GM23338 (cell line): ENCODE results near the gene CHP1. TPM values are rescaled to one million over a fixed set of nuclear protein-coding genes. Genes with fewer than 3 reads are reported as not detected.

ENCODE experiments used
- ATAC-seq: fragments of 200-7000 bp; cut with Tn5 transposase; 3 replicates; pipeline ENCODE4 v1.9.1; 2020
- DNase-seq: peaks from one replicate; pipeline ENCODE4 v3.0.0-alpha.2; 2015; ENCODE audit warnings: low spot score
- H2AFZ ChIP-seq: fragments of 200-600 bp; sonication (generic); 2 replicates; pipeline ENCODE4 v1.8.0; 2016; ENCODE audit warnings: antibody characterized with exemption, mild to moderate bottlenecking, moderate library complexity
- H3F3A ChIP-seq: fragments of 200-600 bp; sonication (generic); replicated peaks from 2 replicates; pipeline ENCODE4 v1.8.0; 2017; ENCODE audit warnings: antibody characterized with exemption, mixed run types, low read depth
- H3K27ac ChIP-seq: fragments of 200-600 bp; sonication (generic); 2 replicates; pipeline ENCODE4 v1.6.1; 2016; ENCODE audit warnings: low read depth
- H3K27me3 ChIP-seq: fragments of 200-600 bp; sonication (generic); 2 replicates; pipeline ENCODE4 v1.8.0; 2016; ENCODE audit warnings: mild to moderate bottlenecking, mixed run types, moderate library complexity; ENCODE audit not compliant: insufficient read depth
- H3K36me3 ChIP-seq: fragments of 200-600 bp; sonication (generic); 2 replicates; pipeline ENCODE4 v1.8.0; 2016; ENCODE audit warnings: mild to moderate bottlenecking; ENCODE audit not compliant: insufficient read depth
- H3K4me1 ChIP-seq: fragments of 200-600 bp; sonication (generic); 2 replicates; pipeline ENCODE4 v1.8.0; 2016; ENCODE audit warnings: mild to moderate bottlenecking, moderate library complexity; ENCODE audit not compliant: insufficient read depth
- H3K4me2 ChIP-seq: fragments of 200-600 bp; sonication (generic); 2 replicates; pipeline ENCODE4 v1.7.1; 2017; ENCODE audit warnings: mixed run types
- H3K4me3 ChIP-seq: fragments of 200-600 bp; sonication (generic); 2 replicates; pipeline ENCODE4 v1.6.1; 2016; ENCODE audit warnings: mixed run types
- H3K79me2 ChIP-seq: fragments of 200-600 bp; sonication (generic); replicated peaks from 2 replicates; pipeline ENCODE4 v1.8.0; 2017; ENCODE audit warnings: mild to moderate bottlenecking; ENCODE audit not compliant: insufficient read depth
- H3K9me2 ChIP-seq: fragments of 200-600 bp; sonication (generic); 2 replicates; pipeline ENCODE4 v1.8.0; 2017; ENCODE audit not compliant: insufficient read depth
- H4K20me1 ChIP-seq: fragments of 200-600 bp; sonication (generic); replicated peaks from 2 replicates; pipeline ENCODE4 v1.8.0; 2017; ENCODE audit warnings: mild to moderate bottlenecking; ENCODE audit not compliant: insufficient read depth
- H3K27ac Mint-ChIP-seq: 2 replicates; pipeline ENCODE4 v1.8.0; 2020; ENCODE audit warnings: inconsistent platforms, mild to moderate bottlenecking, moderate library complexity, mixed read lengths
- H3K27me3 Mint-ChIP-seq: 3 replicates; pipeline ENCODE4 v1.8.0; 2022; ENCODE audit warnings: low read depth, mild to moderate bottlenecking, moderate library complexity, mixed read lengths, inconsistent platforms; ENCODE audit not compliant: insufficient read depth, poor library complexity
- H3K36me3 Mint-ChIP-seq: 3 replicates; pipeline ENCODE4 v1.8.0; 2021; ENCODE audit warnings: low read depth, mild to moderate bottlenecking, inconsistent platforms, moderate library complexity, mixed read lengths
- H3K4me1 Mint-ChIP-seq: 3 replicates; pipeline ENCODE4 v1.8.0; 2020; ENCODE audit warnings: mild to moderate bottlenecking, inconsistent platforms, mixed read lengths
- H3K4me3 Mint-ChIP-seq: 3 replicates; pipeline ENCODE4 v1.8.0; 2021; ENCODE audit warnings: moderate library complexity, mild to moderate bottlenecking, inconsistent platforms, mixed read lengths
- H3K9me3 Mint-ChIP-seq: 3 replicates; pipeline ENCODE4 v1.8.0; 2020; ENCODE audit warnings: moderate library complexity, mild to moderate bottlenecking, inconsistent platforms, mixed read lengths
- CREB1 ChIP-seq: fragments of 250-450 bp; sonication (Bioruptor Pico); IDR thresholded peaks from 2 replicates; pipeline ENCODE4 v1.5.0; 2020; ENCODE audit warnings: low read depth, mild to moderate bottlenecking, moderate library complexity
- CTCF ChIP-seq, 2 experiments: fragments of 200-600 bp in 1 of 2; sonication (generic) in 1 of 2; conservative IDR thresholded peaks; 2 replicates each; pipeline versions ENCODE4 v1.5.1 to v1.6.1; 2016 to 2017; ENCODE audit warnings: antibody characterized with exemption in 2 of 2, low read depth in 2 of 2, mild to moderate bottlenecking in 2 of 2, moderate library complexity in 1 of 2
- EZH2 ChIP-seq: fragments of 200-600 bp; sonication (generic); IDR thresholded peaks from one replicate; pipeline ENCODE4 v1.8.0; 2017; ENCODE audit warnings: antibody characterized with exemption, mild to moderate bottlenecking, low read depth; ENCODE audit not compliant: unreplicated experiment
- JUNB ChIP-seq: IDR thresholded peaks from one replicate; pipeline ENCODE4 v1.6.1; 2016; ENCODE audit warnings: antibody characterized with exemption; ENCODE audit not compliant: unreplicated experiment
- NANOG ChIP-seq: IDR thresholded peaks from 2 replicates; pipeline ENCODE4 v1.6.1; 2016; ENCODE audit warnings: antibody characterized with exemption, borderline replicate concordance
- ZNF114 ChIP-seq: fragments of 250-450 bp; sonication (Bioruptor Pico); IDR thresholded peaks from 2 replicates; pipeline ENCODE4 v1.5.0; 2020; ENCODE audit warnings: mild to moderate bottlenecking, moderate library complexity
- ZNF331 ChIP-seq: fragments of 250-450 bp; sonication (Bioruptor Pico); IDR thresholded peaks from 2 replicates; pipeline ENCODE4 v1.5.0; 2020; ENCODE audit warnings: low read depth, mild to moderate bottlenecking, moderate library complexity
- ZNF462 ChIP-seq: fragments of 250-450 bp; sonication (Bioruptor Pico); IDR thresholded peaks from 2 replicates; pipeline ENCODE4 v1.5.0; 2020; ENCODE audit warnings: mild to moderate bottlenecking, moderate library complexity
- polyA plus RNA-seq: library from polyadenylated mRNA; unstranded; fragments of >200 nt; fragmentation: Nextera tagmentation; extraction: Ambion mirVana; gene quantifications from 2 replicates; pipeline ENCODE4 v1.2.1, GENCODE V29; 2016
- total RNA-seq: library from RNA; depleted of rRNA; stranded (reverse); fragments of >200 nt; shearing (Covaris generic); gene quantifications from 2 replicates; pipeline ENCODE4 v1.2.3, GENCODE V29; 2014

CHP1 gene
- total and polyA plus RNA-seq, 2 experiments from 2014 or later = 62.3 to 109 TPM

GRCh38 chr15:41323611-41324010 lies 92.5 kb downstream of the CHP1 start:
- Histone ChIP-seq H3K9me2 (no peaks in the 10 kb centered on the region), H4K20me1 (peaks cover 3% of the 10 kb centered on the region), H3K4me2 (no peak overlapping the region), H3F3A (no peaks in the 10 kb centered on the region), H2AFZ (no peak overlapping the region), H3K79me2 (peaks cover 4% of the 10 kb centered on the region; the same call in 1 of the 2 replicates), H3K36me3 (peaks cover 15% of the 10 kb centered on the region), H3K4me1 (no peaks in the 10 kb centered on the region), H3K27me3 (no peaks in the 10 kb centered on the region), H3K4me3 (no peak overlapping the region), H3K27ac (no peak overlapping the region)
- DNase-seq (no peak), ATAC-seq (no peak)
- Mint-ChIP-seq H3K4me1 (no peaks in the 10 kb centered on the region), H3K9me3 (peaks cover 9% of the 10 kb centered on the region), H3K27ac (no peak overlapping the region), H3K36me3 (peaks cover 68% of the 10 kb centered on the region), H3K4me3 (no peak overlapping the region), H3K27me3 (peaks cover 4% of the 10 kb centered on the region)
- TF ChIP-seq NANOG (no peak), ZNF331 (CRISPR knock-in tag) (no peak), CTCF (conservative IDR thresholded peaks at IDR 0.05; ENCODE audit: low read depth in 2 of 2) (no peak)

GRCh38 chr15:41331281-41331680 lies 100.2 kb downstream of the CHP1 start:
- Histone ChIP-seq H3F3A (no peaks in the 10 kb centered on the region; the same call in 1 of the 2 replicates), H3K9me2 (no peaks in the 10 kb centered on the region), H3K27me3 (no peaks in the 10 kb centered on the region), H3K4me2 (peak overlapping the region; percentile 85), H2AFZ (no peak overlapping the region), H3K79me2 (peaks cover 47% of the 10 kb centered on the region), H3K4me3 (peak overlapping the region; percentile 75), H3K27ac (no peak overlapping the region), H3K4me1 (peaks cover 17% of the 10 kb centered on the region; the same call in 1 of the 2 replicates), H4K20me1 (peaks cover 2% of the 10 kb centered on the region), H3K36me3 (peaks cover 10% of the 10 kb centered on the region; the same call in 1 of the 2 replicates)
- Mint-ChIP-seq H3K4me3 (peak overlapping the region; percentile 98), H3K27me3 (peaks cover 9% of the 10 kb centered on the region), H3K4me1 (peaks cover 8% of the 10 kb centered on the region; the same call in 2 of the 3 replicates), H3K9me3 (no peaks in the 10 kb centered on the region; the same call in 2 of the 3 replicates), H3K36me3 (peaks cover 28% of the 10 kb centered on the region), H3K27ac (no peak overlapping the region; the same call in 1 of the 2 replicates)
- ATAC-seq (peak; percentile 5; the same call in 1 of the 3 replicates), DNase-seq (no peak)
- TF ChIP-seq ZNF114 (CRISPR knock-in tag) (no peak), CREB1 (CRISPR knock-in tag) (no peak), ZNF462 (no peak), JUNB (no peak), EZH2 (no peak), NANOG (no peak)
